ENCODE measurements around the gene NDC1.

Gene NDC1

DNA sequence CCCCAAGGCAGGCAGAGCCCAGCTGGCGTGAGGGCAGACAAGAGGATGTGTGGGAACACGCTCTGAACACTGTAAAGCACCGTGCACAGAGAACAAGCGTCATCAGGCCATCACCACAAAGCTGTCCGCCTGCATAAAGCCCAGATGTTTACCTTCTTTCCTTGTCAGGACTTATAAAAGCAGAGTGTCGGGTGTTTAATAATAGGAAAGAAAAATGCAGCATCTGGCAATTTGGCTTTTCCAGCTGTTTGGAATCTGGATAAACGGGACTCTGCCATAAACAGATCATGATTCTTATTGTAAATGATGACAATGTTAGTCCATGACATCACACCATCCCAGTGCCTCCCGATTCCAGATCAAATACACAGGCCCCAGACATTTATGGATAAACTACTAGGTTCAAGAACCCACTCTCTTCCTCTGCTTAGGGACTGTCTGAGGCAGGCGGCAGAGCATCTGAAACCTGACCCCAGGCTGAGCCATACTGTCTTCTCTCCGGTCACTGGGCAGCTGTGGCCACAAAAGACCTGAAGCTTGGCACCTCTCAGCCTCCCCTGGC is 103.4 kb downstream of the NDC1 start:
- TF ChIP-seq, protein P1, sequence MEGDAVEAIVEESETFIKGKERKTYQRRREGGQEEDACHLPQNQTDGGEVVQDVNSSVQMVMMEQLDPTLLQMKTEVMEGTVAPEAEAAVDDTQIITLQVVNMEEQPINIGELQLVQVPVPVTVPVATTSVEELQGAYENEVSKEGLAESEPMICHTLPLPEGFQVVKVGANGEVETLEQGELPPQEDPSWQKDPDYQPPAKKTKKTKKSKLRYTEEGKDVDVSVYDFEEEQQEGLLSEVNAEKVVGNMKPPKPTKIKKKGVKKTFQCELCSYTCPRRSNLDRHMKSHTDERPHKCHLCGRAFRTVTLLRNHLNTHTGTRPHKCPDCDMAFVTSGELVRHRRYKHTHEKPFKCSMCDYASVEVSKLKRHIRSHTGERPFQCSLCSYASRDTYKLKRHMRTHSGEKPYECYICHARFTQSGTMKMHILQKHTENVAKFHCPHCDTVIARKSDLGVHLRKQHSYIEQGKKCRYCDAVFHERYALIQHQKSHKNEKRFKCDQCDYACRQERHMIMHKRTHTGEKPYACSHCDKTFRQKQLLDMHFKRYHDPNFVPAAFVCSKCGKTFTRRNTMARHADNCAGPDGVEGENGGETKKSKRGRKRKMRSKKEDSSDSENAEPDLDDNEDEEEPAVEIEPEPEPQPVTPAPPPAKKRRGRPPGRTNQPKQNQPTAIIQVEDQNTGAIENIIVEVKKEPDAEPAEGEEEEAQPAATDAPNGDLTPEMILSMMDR (IDR thresholded peaks at IDR 0.05; ENCODE audit: extremely low read depth, missing control alignments) = no peak
- DNase-seq (ENCODE audit: low spot score) = no peak

DNA sequence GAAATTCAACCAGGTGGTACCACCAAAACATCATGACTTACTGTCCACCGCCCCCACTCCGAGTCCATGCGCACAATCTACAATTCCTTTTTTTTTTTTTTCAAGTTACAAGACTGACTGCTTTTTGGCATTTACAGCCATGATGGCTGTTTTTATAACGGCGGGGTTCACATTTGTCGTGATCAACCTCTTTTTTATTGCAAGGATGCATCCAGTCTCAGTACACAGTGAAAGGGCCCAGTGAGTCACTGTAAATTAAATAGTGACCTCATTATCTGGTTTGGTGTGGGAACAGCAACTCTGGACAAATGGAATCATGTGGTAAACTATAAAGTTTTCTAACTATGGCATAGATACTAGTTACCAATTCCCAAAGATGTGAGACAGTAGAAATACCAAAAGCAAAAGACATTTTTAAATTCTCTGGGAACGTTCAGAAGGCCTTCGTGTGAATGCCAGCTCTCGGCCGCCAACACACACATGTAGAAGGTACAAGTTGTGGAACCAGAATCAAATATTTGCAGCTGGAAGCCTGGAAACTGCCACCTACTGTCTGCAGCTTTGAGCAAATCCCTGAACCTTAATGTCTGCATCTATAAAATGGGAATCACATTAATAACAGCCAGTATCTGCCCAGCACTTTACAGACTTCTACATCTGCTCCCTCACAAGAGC is 104.0 kb downstream of the NDC1 start:
- DNase-seq (ENCODE audit: low spot score) = no peak
- TF ChIP-seq, protein P1 (IDR thresholded peaks at IDR 0.05; ENCODE audit: extremely low read depth, missing control alignments) = no peak

DNA sequence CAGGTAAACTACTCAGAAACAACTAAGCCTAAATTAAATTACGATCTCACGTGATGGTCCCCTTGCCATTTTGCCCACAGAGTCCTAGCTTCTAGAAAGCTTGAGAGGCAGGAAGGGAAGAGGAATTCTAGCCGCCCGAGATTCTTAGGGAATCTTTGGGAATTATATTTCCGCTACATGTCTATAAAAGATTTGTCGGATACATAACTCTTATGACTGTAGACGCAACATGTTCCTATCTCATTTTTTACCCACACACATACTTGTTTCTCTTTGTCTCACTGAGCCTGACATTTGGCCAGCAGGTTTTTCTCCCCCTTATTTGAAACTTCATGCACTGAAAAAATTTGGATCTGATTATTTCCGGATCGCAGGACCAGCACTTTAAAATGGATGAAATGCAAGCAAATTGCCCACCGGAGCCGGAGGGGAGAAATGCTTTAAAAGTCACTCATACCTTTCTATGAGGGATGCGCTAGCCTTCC is 104.6 kb downstream of the NDC1 start:
- no peak for DNase-seq (ENCODE audit: low spot score)
- TF ChIP-seq, protein P1 (IDR thresholded peaks at IDR 0.05; ENCODE audit: extremely low read depth, missing control alignments) = no peak

DNA sequence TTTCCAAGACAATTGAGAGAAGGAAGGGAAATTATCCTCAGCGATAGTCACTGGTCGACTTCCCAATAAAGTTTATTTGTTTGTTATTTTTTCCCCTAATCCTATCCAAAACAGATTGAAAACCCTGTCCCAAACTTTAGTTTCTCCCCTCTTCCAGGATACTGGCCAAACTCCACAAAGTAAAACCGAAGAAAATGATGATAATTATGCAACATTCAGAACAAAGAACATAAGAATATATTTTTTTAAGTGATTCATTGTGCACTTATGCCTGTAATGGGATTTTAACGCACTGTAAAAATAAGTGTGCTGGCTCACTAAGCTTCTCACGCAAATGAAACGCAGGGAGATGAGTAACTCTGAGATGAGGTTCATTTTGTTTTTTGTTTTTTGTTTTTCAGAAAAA is 105.2 kb downstream of the NDC1 start:
- no peak for DNase-seq (ENCODE audit: low spot score)

DNA sequence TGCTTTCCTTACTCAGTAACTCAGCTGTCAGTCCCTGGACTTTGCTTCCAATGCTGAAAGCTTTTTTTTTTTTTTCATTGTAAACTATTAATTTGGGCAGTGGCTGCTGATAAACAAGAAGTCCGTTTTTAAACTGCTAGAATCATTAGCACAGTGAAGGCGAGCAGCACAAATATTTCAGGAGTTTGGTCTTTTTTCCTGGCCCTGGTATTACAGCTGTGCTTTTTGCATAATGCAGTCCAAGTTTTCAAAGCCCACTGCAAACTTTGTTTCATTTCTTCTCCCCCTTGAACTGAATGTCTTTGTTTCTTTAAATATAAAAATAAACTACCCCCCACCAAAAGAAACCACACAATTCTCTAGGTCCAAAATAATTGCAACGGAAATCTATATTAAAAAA is 105.7 kb downstream of the NDC1 start:
- DNase-seq (ENCODE audit: low spot score) = no peak
- TF ChIP-seq, protein P1 (IDR thresholded peaks at IDR 0.05; ENCODE audit: extremely low read depth, missing control alignments) = no peak

More for the DNA sequence above, 105.2 kb downstream of the NDC1 start:
- TF ChIP-seq, protein P1 (IDR thresholded peaks at IDR 0.05; ENCODE audit: extremely low read depth, missing control alignments) = no peak

DNA sequence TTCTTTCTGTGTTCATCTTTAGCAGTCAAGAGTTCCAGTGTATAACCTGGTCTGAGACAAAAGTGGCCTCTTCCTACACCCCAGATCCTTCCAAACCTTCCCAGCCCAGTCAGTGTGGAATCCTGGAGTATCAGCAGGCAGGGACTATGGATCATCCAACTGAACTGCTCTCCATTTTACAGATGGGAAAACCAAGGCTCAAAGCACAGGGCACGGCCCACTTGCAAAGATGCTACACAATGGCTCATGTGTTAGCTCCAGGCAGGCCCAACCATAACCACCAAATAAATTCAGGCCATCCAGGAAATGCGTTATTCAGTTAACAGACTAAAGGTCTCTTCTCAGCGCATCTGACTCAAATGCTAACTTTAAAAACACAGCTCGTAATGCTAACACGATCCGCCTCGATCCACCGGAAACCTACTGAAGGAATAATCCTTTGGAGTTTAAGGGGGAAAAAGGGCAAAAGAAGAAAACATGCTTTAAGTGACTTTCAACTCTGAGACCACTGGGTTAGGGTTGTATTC is 106.3 kb downstream of the NDC1 start:
- TF ChIP-seq, protein P1 (IDR thresholded peaks at IDR 0.05; ENCODE audit: extremely low read depth, missing control alignments) = no peak
- no peak for DNase-seq (ENCODE audit: low spot score)

DNA sequence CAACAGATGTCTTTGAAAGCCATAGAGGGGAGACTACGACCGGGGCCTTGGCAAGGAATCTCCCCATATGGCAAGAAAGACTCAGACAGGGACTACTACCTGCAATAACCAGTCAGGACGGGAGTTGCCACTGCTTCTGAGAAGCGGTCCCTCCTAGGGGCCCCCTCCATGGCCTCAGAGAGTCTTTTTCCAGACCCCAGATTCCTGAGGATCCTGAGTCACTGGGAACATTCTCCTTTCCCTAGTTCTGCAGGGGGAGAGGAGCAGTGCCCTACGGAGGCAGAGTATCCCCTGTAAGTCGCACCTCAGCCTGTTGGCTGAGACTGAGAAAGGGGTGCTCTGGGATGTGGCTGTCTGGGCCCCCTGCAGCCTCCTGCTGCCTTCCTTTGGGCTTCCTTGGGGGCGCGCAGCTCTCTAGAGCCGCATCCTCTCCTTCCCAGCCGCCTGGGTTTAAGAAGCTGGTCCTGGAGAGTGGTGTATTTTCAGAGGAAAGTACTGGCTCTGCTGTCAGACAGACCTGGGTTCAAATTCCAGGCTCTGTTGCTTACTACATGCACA is 107.0 kb downstream of the NDC1 start:
- DNase-seq (ENCODE audit: low spot score) = no peak
- TF ChIP-seq, protein P1 (IDR thresholded peaks at IDR 0.05; ENCODE audit: extremely low read depth, missing control alignments) = no peak
